Activated T-helper 1 cell treated with Interleukin-2 at 50 U/mL for 16 hours (primary cell): ENCODE results near the gene RIOK3.
"Not testable (repeated sequence)": the region's sequence is repeated elsewhere in the genome, so short reads cannot be mapped to it uniquely, and the experiment has no call there.

Experiments
- DNase-seq: peaks from one replicate; pipeline ENCODE4 v3.0.0-alpha.2; 2020; ENCODE audit warnings: low read depth

RIOK3 gene

DNA sequence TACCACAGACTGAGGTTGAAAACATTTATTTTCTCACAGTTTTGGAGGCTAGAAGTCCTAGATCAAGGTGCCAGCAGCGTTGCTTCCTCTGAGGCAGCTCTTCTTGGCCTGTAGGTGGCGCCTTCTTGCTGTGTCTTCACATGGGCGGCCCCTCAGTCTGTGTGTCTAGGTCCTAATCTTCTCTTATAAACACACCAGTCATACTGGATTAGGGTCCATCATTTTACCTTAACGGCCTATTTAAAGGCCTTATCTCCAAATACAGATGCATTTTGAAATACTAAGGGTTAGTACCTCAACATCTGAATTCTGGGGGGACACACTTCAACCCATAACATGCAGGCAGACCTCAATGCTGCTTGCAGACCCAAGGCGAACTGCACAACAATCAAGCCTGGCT, 45.8 kb downstream of the RIOK3 start:
- DNase-seq: peak; percentile 50

DNA sequence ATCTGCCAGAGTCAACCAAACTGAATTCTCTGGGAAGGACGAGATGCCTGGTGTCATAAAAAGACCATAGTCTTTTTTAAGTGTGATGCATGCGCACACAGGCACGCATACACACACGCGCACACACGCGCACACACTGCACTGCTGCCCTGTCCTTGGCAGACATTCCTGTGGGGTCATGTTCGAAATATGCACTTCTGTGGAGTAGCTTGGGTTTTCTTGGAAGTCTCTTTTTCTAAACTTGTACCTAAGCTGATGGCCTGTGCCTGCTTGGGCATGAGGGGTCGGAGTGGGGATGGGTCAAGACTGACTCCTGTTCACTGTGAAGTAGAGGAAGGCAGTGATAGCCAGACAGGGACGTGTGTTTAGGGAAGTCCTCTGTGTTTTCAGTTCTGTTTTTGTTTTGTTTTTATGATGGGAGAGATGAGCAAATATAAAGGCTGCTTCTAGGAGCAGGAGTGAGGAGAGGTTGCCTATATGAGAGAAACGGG, 46.2 kb downstream of the RIOK3 start:
- DNase-seq: no peak

DNA sequence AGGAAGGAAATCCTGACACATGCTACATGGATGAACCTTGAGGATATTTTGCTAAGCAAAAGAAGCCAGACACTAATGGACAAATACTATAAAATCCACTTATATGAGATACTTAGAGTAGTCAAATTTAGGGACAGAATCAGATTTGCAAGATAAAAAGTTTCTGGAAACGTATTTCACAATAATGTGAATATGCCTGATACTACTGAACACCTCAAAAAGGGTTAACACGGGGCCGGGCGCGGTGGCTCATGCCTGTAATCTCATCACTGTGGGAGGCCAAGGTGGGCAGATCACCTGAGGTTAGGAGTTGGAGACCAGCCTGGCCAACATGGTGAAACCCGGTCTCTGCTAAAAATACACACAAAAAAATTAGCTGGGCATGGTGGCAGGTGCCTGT, 48.5 kb downstream of the RIOK3 start:
- DNase-seq: no peak

DNA sequence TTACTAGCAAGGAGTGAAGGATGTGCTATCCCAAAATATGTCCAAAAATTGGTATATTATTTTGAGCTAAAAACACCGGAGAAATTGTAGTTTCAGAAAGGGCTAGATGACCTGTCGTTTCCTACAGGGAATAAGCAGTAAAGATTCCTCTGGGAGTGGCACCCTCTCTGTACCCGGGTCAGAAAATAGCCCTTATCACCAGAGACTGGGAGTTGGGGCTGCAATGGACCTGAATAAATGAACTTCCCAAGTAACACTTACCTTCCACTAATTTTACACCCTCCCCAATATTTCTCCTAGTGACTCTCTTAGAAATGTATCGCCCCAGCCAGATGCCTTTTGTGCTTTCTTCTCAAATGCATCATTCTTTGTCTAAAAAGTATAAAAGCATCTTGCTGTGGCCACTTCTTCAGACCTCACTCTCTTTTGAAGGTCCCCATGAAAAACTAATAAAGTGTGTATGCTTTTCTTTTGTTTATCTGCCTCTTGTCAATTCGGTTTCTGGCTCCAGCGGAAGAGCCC, 49.5 kb downstream of the RIOK3 start:
- no peak for DNase-seq

DNA sequence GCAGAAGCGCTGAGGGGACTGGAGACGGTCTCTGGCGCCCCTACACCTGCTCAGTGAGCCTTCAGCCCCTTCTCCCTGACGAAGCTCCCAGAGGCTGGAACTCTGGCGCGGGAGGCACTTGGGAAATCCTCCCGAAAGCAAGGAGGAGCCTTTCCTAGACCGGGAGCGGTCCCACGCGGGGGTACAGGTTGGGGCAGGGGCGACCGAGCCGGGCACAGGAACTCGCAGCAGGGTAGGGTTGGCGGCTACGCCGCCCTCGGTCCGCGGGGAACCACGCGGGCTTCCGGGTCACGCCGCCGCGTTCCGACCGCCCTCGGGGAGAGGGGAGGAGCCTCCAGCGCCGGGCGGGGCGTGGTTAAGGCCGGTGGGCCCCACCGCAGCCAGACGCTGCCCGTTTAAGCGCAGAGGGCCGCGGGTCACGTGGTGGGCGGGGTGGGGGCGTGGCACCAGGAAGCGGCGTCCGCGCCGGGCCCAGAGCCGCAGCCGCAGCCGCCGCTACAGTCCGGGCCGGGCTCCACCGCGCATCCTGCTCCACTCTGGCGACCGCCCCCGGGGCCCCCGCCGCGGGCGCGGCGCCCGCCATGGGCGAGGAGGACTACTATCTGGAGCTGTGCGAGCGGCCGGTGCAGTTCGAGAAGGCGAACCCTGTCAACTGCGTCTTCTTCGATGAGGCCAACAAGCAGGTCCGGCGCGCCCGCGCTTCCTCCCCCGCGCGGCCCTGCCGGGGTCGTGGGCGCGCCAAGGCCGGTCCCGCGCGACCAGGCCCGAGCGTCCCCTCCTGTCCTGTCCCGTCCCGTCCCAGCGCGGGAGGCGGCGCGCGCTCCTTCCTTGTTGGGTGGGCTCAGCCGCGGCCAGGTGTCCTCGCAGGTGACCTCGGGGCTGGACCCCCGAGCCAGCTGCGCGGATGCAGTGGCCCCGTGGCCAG, 50.2 kb downstream of the RIOK3 start, which contains the start of gene RMC1:
Gene RMC1, plus strand, starts transcription at position 474 of the 925 bp plus-strand sequence. Its CDS starts 108 bp downstream, at position 582.
- peak; percentile 98 for DNase-seq

DNA sequence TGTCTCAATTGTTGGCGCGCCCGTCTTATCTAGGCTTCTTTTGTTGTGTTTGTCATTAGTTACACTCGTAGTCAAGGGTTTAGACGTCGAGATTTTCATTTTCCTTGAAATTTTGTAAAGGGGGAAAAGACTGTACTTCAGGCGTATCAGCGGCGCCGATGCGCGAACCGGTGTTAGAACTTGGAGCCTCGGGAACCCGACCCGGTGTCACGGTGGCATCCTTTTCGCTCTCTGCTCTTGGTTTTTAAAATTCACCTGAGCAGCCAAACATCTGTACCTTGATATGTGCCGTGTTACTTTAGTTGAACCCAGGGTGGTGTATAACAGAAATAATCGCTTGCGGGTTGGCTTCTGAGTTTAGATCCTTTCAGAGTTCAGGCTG, 50.9 kb downstream of the RIOK3 start:
- DNase-seq: no peak

DNA sequence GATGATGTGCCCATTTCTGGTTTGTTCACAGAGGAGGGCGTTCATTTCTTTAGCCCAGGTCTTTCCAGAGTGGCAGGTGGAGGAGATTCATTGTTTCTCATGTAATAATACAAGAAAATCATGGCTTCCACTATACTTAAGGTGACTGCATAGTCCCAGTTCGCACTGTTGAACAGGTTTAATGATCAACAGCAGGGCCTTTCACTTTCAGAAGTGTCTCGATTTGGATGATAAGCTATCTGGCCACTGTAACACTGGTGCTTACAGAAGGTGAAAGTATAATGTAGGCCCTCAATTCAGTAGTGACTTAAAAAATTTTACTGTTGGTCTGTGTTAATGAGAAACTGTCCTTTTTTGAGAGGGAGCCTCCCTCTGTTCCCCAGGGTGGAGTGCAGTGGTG, 51.6 kb downstream of the RIOK3 start:
- no peak for DNase-seq

DNA sequence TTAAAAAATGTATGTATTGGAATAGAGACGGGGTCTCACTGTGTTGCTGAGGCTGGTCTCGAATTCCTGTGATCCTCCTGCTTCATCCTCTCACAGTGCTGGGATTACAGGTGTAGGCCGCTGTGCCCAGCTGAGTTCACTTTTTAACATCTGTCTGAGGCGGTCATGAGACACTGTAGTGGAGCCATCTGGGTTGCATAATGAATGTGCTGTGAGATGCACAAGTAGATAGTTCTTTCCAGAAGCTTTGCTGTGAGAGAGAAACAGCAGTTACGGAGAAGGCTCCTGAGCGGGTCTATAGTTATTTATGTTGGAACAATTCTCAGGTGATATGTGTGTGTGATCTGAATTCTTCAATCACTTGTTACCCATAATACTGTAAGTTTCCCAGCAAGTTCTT, 53.3 kb downstream of the RIOK3 start:
- no peak for DNase-seq

DNA sequence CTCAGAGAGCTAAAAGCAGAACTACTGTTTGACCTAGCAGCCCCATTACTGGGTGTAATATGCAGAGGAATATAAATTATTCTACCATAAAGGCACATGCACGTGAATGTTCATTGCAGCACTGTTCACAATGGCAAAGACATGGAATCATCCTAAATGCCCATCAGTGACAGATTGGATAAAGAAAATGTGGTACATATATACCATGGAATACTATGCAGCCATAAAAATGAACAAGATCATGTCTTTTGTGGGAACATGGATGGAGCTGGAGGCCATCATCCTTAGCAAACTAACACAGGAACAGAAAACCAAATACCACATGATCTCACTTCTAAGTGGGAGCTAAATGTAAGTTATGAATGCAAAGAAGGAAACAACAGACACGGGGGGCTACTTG, 57.8 kb downstream of the RIOK3 start:
- DNase-seq: not testable (repeated sequence)

DNA sequence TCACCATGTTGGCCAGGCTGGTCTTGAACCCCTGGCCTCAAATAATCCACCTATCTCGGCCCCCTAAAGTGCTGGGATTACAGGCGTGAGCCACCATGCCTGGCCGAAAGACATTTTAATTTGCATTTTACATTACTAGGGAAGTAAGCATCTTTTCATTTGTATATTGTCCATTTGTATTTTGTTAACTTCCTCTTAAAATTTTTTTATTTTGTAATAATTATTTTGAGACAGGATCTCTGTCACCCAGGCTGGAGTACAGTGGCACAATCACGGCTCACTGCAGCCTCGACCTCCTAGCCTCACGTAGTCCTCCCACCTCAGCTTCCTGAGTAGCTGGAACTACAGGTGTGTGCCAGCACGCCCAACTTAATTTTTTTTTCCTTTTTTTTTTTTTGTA, 59.1 kb downstream of the RIOK3 start:
- not testable (repeated sequence) for DNase-seq

DNA sequence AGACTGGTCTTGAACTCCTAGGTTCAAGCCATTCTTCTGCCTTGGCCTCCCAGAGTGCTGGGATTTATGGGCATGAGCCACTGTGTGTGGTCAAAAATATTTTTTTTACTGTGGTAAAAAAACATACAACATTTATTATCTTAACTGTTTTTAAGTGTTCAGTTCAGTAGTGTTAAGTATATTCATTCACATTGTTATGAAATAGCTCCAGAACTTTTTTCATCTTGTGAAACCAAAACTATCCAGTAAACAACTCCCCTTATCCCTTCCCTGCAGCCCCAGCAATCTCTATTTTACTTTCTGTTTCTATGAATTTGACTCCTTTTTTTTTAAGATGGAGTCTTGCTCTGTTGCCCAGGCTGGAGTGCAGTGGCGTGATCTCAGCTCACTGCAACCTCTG, 59.6 kb downstream of the RIOK3 start:
- DNase-seq: no peak

DNA sequence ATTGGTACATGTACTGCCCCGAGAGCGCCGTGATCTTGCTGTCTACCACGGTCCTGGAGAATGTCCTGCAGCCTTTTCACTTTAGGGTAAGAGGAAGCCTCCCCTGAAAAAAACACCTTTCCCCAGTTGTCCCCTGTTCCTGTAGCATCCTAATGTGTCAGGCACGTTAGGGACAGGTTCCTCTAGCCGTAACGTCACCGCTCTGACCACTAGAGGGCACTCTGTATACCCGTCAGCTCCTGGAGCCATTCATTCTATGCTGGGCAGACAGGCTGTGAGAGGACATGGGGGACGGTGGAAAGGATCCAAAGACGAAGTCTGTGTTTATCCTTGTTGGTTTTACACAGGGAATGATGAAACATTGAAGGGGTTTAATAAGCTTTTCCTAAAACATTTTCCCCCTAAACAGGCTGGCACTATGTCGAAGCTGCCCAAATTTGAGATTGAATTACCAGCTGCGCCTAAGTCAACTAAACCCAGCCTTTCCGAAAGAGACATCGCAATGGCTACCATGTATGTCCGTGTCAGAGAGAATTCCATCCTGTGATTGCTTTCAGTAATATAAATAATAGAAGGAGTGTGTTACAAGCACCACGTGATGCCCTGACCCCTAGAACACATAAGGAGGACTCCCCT, 62.9 kb downstream of the RIOK3 start:
- peak; percentile 53 for DNase-seq

DNA sequence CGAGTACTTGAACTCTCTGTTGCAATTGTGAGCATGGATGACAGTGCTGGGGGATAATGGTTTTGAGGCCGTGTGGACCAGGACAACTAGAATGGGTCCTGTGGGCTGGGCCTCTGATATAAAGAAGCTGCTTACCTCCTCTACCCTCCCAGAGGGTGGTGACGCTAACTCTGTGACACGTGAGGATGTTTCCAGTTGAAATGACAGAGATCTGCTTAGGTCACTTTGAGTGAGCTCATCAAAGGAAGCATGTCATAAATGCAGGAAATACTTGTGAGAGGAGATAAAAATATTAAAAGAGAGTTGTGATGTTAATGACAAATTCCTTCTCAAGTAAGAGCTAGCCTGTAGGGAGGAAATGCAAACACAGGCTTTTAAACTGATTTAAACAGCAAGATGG, 66.6 kb downstream of the RIOK3 start:
- DNase-seq: no peak

DNA sequence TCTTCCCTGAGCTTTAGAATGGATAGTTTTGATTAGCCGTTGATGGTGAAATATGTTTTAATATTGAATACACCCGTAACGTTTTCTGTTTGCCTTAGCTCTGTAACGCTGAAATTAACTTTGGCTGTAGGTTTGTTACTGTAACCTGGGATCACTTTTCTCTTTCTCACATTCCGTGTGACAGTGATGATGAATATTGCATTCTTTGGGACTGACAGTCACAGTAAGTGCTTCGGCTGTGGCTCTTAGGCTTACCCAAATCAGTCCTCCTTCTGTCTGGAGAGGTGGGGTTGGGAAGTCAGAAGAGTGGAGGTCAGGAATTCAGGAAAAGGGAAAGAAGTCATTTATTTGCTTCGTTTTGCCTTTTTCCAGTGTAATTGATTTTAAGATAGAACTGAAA, 68.2 kb downstream of the RIOK3 start:
- no peak for DNase-seq

DNA sequence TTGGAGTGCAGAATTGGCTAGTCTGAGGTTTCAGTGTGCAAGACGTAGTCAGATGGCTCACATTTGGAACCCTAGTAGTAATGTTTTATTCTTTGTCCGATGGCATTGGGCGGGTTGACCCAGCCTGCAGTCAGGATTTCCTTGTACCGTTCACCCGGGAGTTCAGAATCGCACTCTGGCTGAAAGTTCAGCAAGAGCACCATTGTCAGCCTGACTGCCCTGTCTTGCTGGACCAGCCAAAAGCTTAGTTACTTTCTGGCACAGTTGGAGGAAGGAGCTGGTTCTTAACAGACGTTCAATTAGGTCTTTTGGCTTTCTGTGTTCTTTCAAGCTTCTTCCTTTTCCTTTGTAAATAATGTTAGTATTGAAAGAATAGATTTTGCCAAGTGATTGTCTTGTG, 68.8 kb downstream of the RIOK3 start:
- DNase-seq: no peak

DNA sequence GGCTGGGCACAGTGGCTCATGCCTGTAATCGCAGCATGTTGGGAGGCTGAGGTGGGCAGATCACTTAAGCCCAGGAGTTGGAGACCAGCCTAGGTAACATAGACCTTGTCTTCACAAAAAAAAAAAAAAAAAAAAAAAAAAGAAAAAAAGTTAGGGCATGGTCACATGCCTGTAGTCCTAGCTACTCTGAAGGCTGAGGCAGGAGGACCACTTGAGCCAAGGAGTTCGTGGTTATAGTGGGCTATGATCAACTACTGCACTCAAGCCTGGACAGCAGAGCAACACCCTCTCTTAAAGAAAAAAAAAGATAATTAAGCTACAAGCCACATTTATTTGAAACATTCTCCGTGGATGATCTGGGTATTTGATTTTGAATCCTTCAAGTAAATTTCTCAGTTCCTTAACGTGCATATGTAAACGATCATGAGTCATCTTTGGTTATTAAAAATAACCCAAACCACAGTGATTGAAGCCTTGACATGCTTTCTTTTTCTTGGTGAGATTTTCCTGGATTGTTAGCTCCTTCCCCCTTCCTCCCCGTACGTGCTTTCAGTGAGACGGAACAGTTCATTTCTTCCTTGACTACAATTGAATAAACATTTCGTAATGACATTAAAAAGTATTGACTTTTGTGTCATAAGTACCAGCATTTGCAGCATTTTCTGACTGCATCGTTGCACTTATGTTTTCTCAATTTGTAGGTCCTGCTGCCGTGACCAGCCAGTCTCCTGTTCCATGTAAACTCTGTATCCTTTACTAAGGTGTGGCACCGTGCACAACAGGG, 70.5 kb downstream of the RIOK3 start:
- no peak for DNase-seq

DNA sequence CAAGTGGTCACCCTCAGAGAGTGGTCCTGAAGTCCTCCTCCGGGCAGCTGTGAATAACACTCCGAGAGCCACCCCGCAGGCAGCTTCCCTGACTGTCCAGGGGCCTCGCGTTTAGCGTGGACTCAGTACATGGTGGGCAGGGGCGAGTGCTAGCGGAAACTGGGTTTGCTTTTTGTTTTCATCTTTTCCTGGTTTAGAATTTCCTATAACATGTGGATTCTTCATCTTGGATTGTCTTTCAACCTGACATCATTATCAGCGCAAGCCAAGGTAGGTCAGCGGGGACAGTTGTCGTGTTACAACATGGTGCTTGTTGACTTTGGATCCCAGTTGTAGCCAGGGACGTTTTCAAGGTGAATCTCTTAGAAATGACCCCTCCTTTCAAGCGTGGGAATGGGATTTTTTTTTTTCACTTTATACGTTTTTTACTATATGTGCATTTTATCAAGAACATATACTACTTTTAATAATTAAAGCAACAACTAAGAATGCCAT, 71.2 kb downstream of the RIOK3 start:
- DNase-seq: no peak

DNA sequence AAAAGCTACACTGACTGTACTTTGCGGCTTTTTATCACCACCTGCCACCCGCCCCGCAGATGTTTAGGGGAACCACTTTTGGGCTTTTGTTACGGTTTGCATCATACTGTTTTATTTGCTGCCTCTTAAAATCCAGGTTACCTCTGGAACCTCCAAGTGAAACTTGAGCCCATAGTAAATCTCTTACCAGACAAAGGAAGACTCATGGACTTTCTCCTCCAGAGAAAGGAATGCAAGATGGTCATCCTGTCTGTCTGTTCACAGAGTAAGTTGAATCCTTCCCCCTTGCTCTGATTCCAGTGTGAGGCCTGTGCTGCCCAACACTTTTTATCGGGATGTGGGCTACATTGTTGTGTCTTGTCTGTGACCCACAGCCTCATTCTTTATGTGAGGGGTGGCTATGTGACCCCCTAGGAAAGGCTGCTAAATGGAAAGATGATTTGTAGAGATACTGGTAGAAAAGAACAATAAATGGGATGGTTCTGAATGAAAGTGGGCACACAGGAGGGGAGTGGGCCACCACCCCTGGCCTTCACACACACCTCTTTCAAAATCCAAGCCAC, 73.5 kb downstream of the RIOK3 start:
- no peak for DNase-seq

DNA sequence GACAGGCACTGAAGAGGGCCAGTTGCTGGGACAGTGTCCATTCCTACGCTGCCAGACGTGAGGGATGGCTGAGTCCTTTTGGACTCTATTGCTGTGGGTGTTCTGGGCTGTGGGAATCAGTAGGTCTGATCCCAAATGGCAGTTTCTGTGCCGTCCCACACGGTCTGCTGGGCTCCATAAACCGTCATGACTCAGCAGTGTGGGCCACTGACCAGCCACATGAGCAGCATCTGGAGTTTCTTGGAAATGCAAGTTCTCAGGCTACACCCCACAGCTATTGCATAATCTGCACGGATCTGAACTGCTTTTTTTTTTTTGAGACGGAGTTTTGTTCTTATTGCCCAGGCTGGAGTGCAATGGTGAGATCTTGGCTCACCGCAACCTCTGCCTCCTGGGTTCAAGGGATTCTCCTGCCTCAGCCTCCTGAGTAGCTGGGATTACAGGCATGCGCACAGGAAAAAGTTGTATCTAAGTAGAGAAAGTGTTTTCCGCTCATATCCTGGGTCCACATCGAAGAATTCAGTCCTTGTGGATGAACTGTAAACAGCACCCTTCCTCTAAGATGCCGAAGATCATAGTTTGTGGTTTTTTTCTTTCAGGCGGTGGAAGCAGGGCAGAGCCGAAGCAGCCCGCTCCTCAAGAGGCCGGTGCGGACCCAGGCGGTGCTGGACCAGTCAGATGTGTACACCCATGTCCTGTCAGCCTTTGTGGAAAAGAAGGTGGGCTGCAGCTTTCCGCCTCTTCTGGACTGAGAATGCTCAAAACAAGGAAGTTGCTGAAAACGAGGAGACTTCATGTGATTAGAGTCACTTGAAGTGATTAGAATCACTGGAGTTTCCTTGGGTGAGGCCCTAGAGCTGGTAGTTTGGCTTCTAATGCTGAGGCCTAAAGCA, 75.7 kb downstream of the RIOK3 start:
- DNase-seq: no peak

DNA sequence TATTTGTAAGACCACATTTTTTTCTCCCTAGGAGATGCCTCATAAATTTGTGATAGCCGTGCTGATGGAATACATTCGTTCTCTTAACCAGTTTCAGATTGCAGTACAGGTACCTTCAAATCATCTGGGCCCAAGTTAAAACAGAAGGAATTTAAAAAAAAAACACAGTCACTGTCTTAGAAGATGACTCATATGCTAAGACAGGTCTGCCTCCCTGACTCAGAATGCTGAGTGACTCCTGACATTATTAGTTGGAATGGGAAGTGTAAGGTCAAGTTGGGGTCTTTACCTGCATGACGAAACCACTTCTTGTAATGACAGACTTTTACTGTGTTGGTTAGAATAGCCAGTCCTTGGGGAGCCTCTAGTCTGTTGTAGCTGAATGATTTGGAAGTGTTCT, 76.5 kb downstream of the RIOK3 start:
- no peak for DNase-seq

DNA sequence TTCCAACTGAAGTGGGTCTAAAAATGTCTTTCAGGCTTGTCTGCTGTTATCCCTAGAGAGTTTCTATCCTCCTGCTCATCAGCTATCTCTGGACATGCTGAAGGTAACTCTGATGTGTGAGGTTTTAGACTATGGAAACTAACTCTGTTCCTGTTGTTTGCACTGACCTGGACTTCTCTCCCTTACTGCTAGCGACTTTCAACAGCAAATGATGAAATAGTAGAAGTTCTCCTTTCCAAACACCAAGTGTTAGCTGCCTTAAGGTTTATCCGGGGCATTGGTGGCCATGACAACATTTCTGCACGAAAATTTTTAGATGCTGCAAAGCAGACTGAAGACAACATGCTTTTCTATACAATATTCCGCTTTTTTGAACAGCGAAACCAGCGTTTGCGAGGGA, 77.1 kb downstream of the RIOK3 start:
- DNase-seq: no peak
